Spleen (tissue), 11 donors: Measurements from ENCODE around the gene RFTN1. TPM values are rescaled to one million over a fixed set of nuclear protein-coding genes. Genes with fewer than 3 reads are reported as not detected.
A peak's percentile ranks its signal among the peaks of the same experiment; 100 is the strongest.

Experiments
- DNase-seq: peaks from one replicate; pipeline ENCODE4 v3.0.0-alpha.2; 2020
- H3K27ac ChIP-seq, 8 donors: fragments of 200-600 bp; sonication (generic) in 7 of 8; 1 replicate in 4 of 8; 2 replicates in 4 of 8; pipeline versions ENCODE4 v1.5.0 to v1.8.0; 2016 to 2021; ENCODE audit warnings: inconsistent platforms in 4 of 8, mild to moderate bottlenecking in 4 of 8, moderate library complexity in 1 of 8
- H3K27me3 ChIP-seq, 7 donors: fragments of 200-600 bp; sonication (generic) in 6 of 7; replicated peaks in 1 of 7; 1 replicate in 4 of 7; 2 replicates in 3 of 7; pipeline versions ENCODE4 v1.5.0 to v1.8.0; 2016 to 2021; ENCODE audit warnings: inconsistent platforms in 3 of 7, mild to moderate bottlenecking in 1 of 7
- H3K36me3 ChIP-seq, 6 donors: fragments of 200-600 bp; sonication (generic) in 5 of 6; 1 replicate in 4 of 6; 2 replicates in 2 of 6; pipeline versions ENCODE4 v1.5.0 to v1.8.0; 2016 to 2021; ENCODE audit warnings: inconsistent platforms in 2 of 6
- H3K4me1 ChIP-seq, 6 donors: fragments of 200-600 bp; sonication (generic) in 5 of 6; 1 replicate in 3 of 6; 2 replicates in 3 of 6; pipeline versions ENCODE4 v1.5.0 to v1.8.0; 2016 to 2021; ENCODE audit warnings: inconsistent platforms in 3 of 6
- H3K4me3 ChIP-seq, 8 donors: fragments of 200-600 bp; sonication (generic) in 7 of 8; 1 replicate in 4 of 8; 2 replicates in 4 of 8; pipeline versions ENCODE4 v1.5.0 to v1.8.0; 2016 to 2021; ENCODE audit warnings: inconsistent platforms in 4 of 8, mild to moderate bottlenecking in 4 of 8, moderate library complexity in 2 of 8
- H3K9me3 ChIP-seq, 8 donors: fragments of 200-600 bp; sonication (generic) in 7 of 8; 1 replicate in 4 of 8; 2 replicates in 4 of 8; pipeline versions ENCODE4 v1.5.0 to v1.8.0; 2016 to 2021; ENCODE audit warnings: inconsistent platforms in 4 of 8
- POLR2A ChIP-seq, 3 donors: fragments of 450-650 bp; IDR thresholded peaks; one replicate each; pipeline ENCODE4 v1.5.1; 2017; ENCODE audit warnings: antibody characterized with exemption in 3 of 3, mild to moderate bottlenecking in 1 of 3
- POLR2AphosphoS5 ChIP-seq, 3 donors: sonication (generic); formaldehyde crosslinking; IDR thresholded peaks; one replicate each; pipeline ENCODE4 v1.5.1; 2017; ENCODE audit warnings: antibody characterized with exemption in 3 of 3
- whole genome bisulfite sequencing, 5 donors: extraction: QIAGEN DNeasy Blood & Tissue Kit in 3 of 5; methylation state at CpG; one replicate each; pipeline versions ENCODE4 v1.1.5 to v1.1.7; 2013 to 2018; 5-methylcytosine and 5-hydroxymethylcytosine counted together
- intact Hi-C: fragments of 100-400 bp; cut with DNase I; formaldehyde crosslinking; loops from one replicate; pipeline ENCODE4 v1.15.0; 2023; ENCODE audit warnings: low total_unique reads
- polyA plus RNA-seq, 3 donors: library from polyadenylated mRNA; stranded (reverse); fragments of 200-250 nt; gene quantifications; one replicate each; pipeline ENCODE4 v1.2.1, GENCODE V29; 2013
- total RNA-seq, 7 donors: library from RNA; depleted of rRNA in 3 of 7; stranded (reverse); fragments of >200 nt in 3 of 7; fragmentation: NEBNext Ultra II Directional in 4 of 7; extraction: Animal tissue kit (Norgen Biotek cat#: 25700) in 4 of 7; gene quantifications; one replicate each; pipeline versions ENCODE4 v1.1.0 to v1.2.1, GENCODE V29; 2016 to 2021
- TF ChIP-seq, protein P1 (sequence below), 11 experiments: fragments of 200-600 bp in 7 of 11; fragments of 450-650 bp in 4 of 11; sonication (generic) in 4 of 11; IDR thresholded peaks in 8 of 11; conservative IDR thresholded peaks in 3 of 11; 1 replicate in 7 of 11; 2 replicates in 4 of 11; pipeline versions ENCODE4 v1.4.0 to v1.8.0; 2016 to 2021; ENCODE audit warnings: antibody characterized with exemption in 11 of 11, inconsistent platforms in 4 of 11, mild to moderate bottlenecking in 1 of 11
- donor health status: healthy with polysubstance abuse.
- donor health status: DM: no; HTN: no; CAD: no; lungs with moderate emphysema.
- donor health status: DM: no; HTN: no; CAD: no.
- donor health status: Bipolar disorder and iron deficiency.
- donor health status: healthy.
- donor health status: DM: no; HTN: no; CAD: no.
- donor health status: DM: yes; HTN: yes; CAD: no.

Gene RFTN1
- total and polyA plus RNA-seq, 10 donors, result 30.4 to 106 (median 75.3) TPM

DNA sequence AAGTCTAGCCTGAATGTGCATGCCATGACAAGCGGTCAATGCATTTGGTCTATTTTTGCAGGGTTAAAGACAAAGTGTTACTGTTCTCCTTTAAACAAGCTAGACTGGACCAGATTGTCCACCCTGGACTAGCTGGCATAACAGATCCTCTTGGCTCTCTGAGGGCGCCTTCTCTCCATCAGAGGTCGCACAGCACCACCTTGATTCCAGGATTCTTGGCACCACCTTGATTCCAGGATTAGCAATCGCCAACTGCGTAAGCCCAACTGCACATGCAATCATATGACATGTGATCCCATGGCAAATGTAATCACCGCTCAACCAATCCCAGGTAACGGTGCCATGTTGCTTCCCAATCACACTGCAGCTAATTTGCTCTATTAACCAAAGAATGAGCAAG lies 149.9 kb downstream of the RFTN1 start:
- DNase-seq, result no peak
- H3K36me3 ChIP-seq, result peaks cover 0 to 76% (median 18%) of the 10 kb centered on the region in 6 donors
- H3K4me3 ChIP-seq, result no peak overlapping the region
- no peak overlapping the region for H3K27ac ChIP-seq
- intact Hi-C loops, result no loop called here
- TF ChIP-seq, protein P1, sequence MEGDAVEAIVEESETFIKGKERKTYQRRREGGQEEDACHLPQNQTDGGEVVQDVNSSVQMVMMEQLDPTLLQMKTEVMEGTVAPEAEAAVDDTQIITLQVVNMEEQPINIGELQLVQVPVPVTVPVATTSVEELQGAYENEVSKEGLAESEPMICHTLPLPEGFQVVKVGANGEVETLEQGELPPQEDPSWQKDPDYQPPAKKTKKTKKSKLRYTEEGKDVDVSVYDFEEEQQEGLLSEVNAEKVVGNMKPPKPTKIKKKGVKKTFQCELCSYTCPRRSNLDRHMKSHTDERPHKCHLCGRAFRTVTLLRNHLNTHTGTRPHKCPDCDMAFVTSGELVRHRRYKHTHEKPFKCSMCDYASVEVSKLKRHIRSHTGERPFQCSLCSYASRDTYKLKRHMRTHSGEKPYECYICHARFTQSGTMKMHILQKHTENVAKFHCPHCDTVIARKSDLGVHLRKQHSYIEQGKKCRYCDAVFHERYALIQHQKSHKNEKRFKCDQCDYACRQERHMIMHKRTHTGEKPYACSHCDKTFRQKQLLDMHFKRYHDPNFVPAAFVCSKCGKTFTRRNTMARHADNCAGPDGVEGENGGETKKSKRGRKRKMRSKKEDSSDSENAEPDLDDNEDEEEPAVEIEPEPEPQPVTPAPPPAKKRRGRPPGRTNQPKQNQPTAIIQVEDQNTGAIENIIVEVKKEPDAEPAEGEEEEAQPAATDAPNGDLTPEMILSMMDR (IDR thresholded peaks at IDR 0.05 in 8 of 11, conservative IDR thresholded peaks at IDR 0.05 in 3 of 11), result no peak
- no peak for TF ChIP-seq POLR2A (IDR thresholded peaks at IDR 0.05)
- TF ChIP-seq POLR2AphosphoS5 (IDR thresholded peaks at IDR 0.05), result no peak
- no peaks in the 10 kb centered on the region for H3K9me3 ChIP-seq
- H3K27me3 ChIP-seq, result no peaks in the 10 kb centered on the region
- H3K4me1 ChIP-seq, result peaks cover 4 to 36% (median 21%) of the 10 kb centered on the region in 6 donors
- WGBS, 5 donors, result 94 to 98% (median 98%) methylated on average over 7 of the region's 7 CpGs

DNA sequence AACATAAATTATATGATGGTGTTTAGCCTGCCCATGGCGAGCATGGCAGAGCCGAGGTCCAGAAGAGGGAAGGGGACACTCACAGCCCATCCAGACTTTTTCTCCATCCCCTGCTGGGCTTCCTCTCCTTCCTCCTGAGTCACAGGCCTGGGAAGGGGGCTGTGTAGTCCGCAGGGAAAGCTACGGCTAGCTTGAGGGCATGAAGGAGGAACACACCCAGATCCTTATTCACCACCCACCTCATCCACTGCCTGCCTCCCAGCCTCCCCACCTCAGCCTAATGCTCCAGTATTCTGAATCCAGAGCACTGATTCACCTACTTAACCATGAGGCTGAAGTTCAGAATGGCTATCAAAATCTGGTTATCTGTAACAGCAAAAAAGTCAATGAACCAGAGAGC lies 150.7 kb downstream of the RFTN1 start:
- WGBS, 5 donors, result 80 to 97% (median 94%) methylated on average over 4 of the region's 4 CpGs
- no peak for TF ChIP-seq POLR2AphosphoS5 (IDR thresholded peaks at IDR 0.05)
- TF ChIP-seq POLR2A (IDR thresholded peaks at IDR 0.05), result no peak
- TF ChIP-seq, protein P1 (IDR thresholded peaks at IDR 0.05 in 8 of 11, conservative IDR thresholded peaks at IDR 0.05 in 3 of 11), result no peak
- Histone ChIP-seq H3K4me1 (peaks cover 4 to 45% (median 23%) of the 10 kb centered on the region in 6 donors), H3K27me3 (no peaks in the 10 kb centered on the region), H3K27ac (no peak overlapping the region), H3K36me3 (peaks cover 0 to 73% (median 14%) of the 10 kb centered on the region in 6 donors), H3K4me3 (no peak overlapping the region), H3K9me3 (no peaks in the 10 kb centered on the region)
- no peak for DNase-seq
- intact Hi-C loops, result no loop called here

DNA sequence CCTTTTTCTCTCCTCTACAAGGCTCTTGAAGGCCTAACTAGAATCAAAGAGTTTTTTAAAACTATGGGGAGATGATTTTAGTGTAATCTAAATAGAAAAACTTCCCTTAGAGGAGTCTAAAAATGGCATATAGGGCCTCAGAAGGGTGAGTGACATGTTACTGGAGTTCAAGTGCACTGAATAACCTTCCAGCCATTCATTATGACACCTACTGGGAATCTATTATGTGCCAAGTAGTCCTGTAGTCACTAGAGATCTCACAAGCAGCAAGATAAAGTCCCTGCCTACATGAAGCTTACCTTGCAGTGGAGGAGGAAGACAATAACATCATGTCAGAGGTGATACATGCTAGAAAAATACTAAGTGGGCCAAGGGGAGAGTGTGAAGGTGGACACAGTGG lies 152.4 kb downstream of the RFTN1 start:
- no peak for DNase-seq

DNA sequence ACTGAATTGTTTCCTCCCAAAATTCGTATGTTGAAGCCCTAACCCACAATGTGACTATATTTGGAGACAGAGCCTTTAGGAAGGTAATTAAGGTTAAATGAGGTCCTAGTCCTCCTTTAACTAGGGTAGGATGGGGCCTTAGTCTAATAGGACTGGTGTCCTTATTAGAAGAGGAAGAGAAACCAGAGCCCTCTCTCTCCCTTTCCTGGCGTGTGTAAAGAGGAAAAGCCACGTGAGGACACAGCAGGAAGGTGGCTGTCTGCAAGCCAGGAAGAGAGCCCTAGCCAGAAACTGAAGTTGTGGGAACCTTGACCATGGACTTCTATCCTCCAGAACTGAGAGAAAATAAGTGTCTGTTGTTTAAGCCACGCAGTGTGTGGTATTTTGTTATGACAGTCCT lies 154.2 kb downstream of the RFTN1 start:
- H3K27ac ChIP-seq, result peak overlapping the region in 3 of 8 donors; percentile 8 to 36 (median 24)
- peaks cover 0 to 75% (median 25%) of the 10 kb centered on the region in 6 donors for H3K36me3 ChIP-seq
- 30 to 49% (median 38%) methylated on average over 4 of the region's 4 CpGs for WGBS, 5 donors
- TF ChIP-seq, protein P1 (IDR thresholded peaks at IDR 0.05 in 8 of 11, conservative IDR thresholded peaks at IDR 0.05 in 3 of 11), result no peak
- TF ChIP-seq POLR2AphosphoS5 (IDR thresholded peaks at IDR 0.05), result peak in 1 of 3 donors; percentile 7
- no peak for DNase-seq
- intact Hi-C loops, result no loop called here
- H3K27me3 ChIP-seq, result no peaks in the 10 kb centered on the region
- H3K9me3 ChIP-seq, result no peaks in the 10 kb centered on the region
- peaks cover 0 to 26% (median 11%) of the 10 kb centered on the region in 6 donors for H3K4me1 ChIP-seq
- no peak overlapping the region for H3K4me3 ChIP-seq

More for the DNA sequence above, 152.4 kb downstream of the RFTN1 start:
- TF ChIP-seq POLR2A (IDR thresholded peaks at IDR 0.05) (no peak), POLR2AphosphoS5 (IDR thresholded peaks at IDR 0.05) (no peak)
- TF ChIP-seq, protein P1 (IDR thresholded peaks at IDR 0.05 in 8 of 11, conservative IDR thresholded peaks at IDR 0.05 in 3 of 11), result no peak
- Histone ChIP-seq H3K27ac (no peak overlapping the region), H3K9me3 (no peaks in the 10 kb centered on the region), H3K4me3 (no peak overlapping the region), H3K4me1 (peaks cover 4 to 44% (median 20%) of the 10 kb centered on the region in 6 donors), H3K27me3 (no peaks in the 10 kb centered on the region), H3K36me3 (peaks cover 0 to 75% (median 21%) of the 10 kb centered on the region in 6 donors)
- intact Hi-C loops, result no loop called here
